Right cardiac atrium (tissue), 5 donors: Measurements from ENCODE around the gene SF3A2. TPM values are rescaled to one million over a fixed set of nuclear protein-coding genes. Genes with fewer than 3 reads are reported as not detected.

Source experiments
- ATAC-seq, 2 donors: fragments of 200-7000 bp; cut with Tn5 transposase; one replicate each; pipeline versions ENCODE4 v1.8.0 to v1.9.1; 2020; ENCODE audit warnings: moderate library complexity in 2 of 2, mild to moderate bottlenecking in 1 of 2
- DNase-seq, 3 donors: peaks; one replicate each; pipeline ENCODE4 v3.0.0-alpha.2; 2020
- H3K27ac ChIP-seq: one replicate; pipeline ENCODE4 v1.5.1; 2013; ENCODE audit warnings: mild to moderate bottlenecking, low read length, control low read depth, moderate library complexity
- H3K27me3 ChIP-seq: one replicate; pipeline ENCODE4 v1.6.1; 2013; ENCODE audit not compliant: control insufficient read depth, insufficient read depth
- H3K4me1 ChIP-seq: one replicate; pipeline ENCODE4 v1.6.1; 2013; ENCODE audit warnings: low read length; ENCODE audit not compliant: control insufficient read depth, insufficient read depth
- H3K4me3 ChIP-seq: one replicate; pipeline ENCODE4 v1.5.1; 2013; ENCODE audit warnings: low read length, control low read depth
- H3K9me3 ChIP-seq: one replicate; pipeline ENCODE4 v1.6.1; 2013; ENCODE audit warnings: low read length; ENCODE audit not compliant: control insufficient read depth
- WGBS: extraction: QIAGEN DNeasy Blood & Tissue Kit; methylation state at CpG from one replicate; pipeline ENCODE4 v1.1.7; 2013; 5-methylcytosine and 5-hydroxymethylcytosine counted together
- intact Hi-C, 4 donors: fragments of 100-400 bp; cut with DNase I; formaldehyde crosslinking; loops; one replicate each; pipeline versions ENCODE4 v1.11.0 to v1.14.0; 2022 to 2023
- polyA plus RNA-seq: library from polyadenylated mRNA; stranded (reverse); fragments of 200-250 nt; gene quantifications from one replicate; pipeline ENCODE4 v1.2.3, GENCODE V29; 2013
- total RNA-seq, 4 donors: library from RNA; stranded (reverse); fragmentation: NEBNext Ultra II Directional; extraction: Animal tissue kit (Norgen Biotek cat#: 25700); gene quantifications; one replicate each; pipeline ENCODE4 v1.2.1, GENCODE V29; 2021
- donor health status: healthy with polysubstance abuse.
- donor health status: DM: no; HTN: yes; CAD: no.
- donor health status: DM: no; HTN: no; CAD: no.
- donor health status: DM: no; HTN: yes; CAD: no; lungs with severe emphysema.
- donor health status: DM: yes; HTN: yes; CAD: no.

Gene SF3A2
- total and polyA plus RNA-seq, 5 donors = 26.4 to 34.9 (median 32.7) TPM

DNA sequence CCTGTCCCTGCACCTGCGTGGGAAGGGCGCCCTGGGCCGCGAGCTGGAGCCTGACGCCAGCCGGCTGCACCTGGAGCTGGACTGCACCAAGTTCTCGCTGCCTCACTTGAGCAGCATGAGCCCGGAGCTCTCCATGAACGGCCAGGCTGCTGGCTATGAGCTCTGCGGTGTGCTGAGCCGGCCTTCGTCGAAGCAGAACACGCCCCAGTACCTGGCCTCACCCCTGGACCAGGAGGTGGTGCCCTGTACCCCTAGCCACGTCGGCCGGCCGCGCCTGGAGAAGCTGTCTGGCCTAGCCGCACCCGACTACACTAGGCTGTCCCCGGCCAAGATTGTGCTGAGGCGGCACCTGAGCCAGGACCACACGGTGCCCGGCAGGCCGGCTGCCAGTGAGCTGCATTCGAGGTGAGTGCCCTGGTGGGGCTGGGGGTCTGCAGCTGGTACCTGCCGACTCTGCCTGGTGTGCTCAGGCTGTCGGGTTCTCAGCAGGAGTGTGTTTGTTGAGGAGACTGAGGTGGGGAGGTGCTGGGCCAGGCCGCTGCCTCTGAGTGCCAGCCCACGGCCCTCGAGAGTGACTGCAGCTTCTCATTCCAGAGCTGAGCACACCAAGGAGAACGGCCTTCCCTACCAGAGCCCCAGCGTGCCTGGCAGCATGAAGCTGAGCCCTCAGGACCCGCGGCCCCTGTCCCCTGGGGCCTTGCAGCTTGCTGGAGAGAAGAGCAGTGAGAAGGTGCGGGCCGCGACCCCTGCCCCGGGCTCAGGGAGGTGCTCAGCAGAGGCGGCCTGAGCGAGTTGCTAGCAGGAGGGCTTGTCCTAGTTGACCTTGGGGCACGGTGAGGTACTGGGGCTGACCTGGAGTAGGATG is 20.0 kb upstream of the SF3A2 start:
- H3K4me3 ChIP-seq = no peak overlapping the region
- H3K27ac ChIP-seq = no peak overlapping the region
- no peaks in the 10 kb centered on the region for H3K9me3 ChIP-seq
- no peaks in the 10 kb centered on the region for H3K27me3 ChIP-seq
- intact Hi-C loops = loop anchor here in 1 of 4 donors (10.0 kb wide), 1 partner anchor 62 kb away; the partner anchor contains the start of gene AP3D1
- H3K4me1 ChIP-seq = no peaks in the 10 kb centered on the region
- ATAC-seq (no peak), DNase-seq (no peak)
- 96% methylated on average over 43 of the region's 43 CpGs for WGBS

DNA sequence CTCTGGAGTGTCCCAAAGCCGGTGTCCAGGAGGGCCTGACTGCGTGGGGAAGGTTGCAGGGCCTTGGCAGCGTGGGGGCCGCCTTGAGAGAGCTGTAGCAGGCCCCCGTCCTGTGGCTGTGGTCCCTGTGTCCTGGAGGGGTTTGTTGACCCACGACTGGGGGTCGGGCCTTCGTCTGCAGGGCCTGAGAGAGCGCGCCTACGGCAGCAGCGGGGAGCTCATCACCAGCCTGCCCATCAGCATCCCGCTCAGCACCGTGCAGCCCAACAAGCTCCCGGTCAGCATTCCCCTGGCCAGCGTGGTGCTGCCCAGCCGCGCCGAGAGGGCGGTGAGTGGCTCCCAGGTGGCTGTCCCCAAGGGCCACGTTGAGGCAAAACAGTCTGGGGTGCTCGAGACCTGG is 19.0 kb upstream of the SF3A2 start:
- DNase-seq (no peak), ATAC-seq (peak in 1 of 2 donors; percentile 2)
- Histone ChIP-seq H3K4me3 (no peak overlapping the region), H3K27ac (no peak overlapping the region), H3K9me3 (no peaks in the 10 kb centered on the region), H3K27me3 (no peaks in the 10 kb centered on the region), H3K4me1 (no peaks in the 10 kb centered on the region)
- 96% methylated on average over 22 of the region's 22 CpGs for WGBS
- intact Hi-C loops = loop anchor here in 1 of 4 donors (10.0 kb wide), 1 partner anchor 63 kb away; the partner anchor contains the start of gene AP3D1

DNA sequence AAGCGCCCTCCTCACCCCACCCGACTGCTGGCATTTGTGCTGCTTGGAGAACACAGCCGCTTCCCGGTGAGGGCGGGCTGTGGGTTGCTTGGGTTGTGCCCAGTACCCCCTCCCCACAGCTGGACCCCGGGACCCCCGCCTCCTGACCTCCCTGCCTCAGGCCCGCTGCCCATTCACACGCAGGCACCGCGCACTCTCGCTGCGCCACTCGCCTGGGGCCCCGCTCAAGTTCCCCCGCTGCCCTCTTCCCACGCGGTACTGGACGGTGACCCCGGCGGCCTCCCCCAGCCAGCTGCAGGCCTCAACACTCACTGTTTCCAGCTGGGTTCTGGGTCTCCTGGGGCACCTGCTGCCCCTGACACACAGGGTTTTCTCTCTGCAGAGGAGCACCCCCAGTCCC is 16.9 kb upstream of the SF3A2 start:
- intact Hi-C loops = loop anchor here in 2 of 4 donors (10.0 kb wide), 1 partner anchor 65 kb away; the partner anchor contains the start of gene AP3D1 (in 2 of the 2)
- WGBS = 96% methylated on average over 21 of the region's 21 CpGs
- Histone ChIP-seq H3K9me3 (no peaks in the 10 kb centered on the region), H3K4me3 (no peak overlapping the region), H3K27ac (no peak overlapping the region), H3K27me3 (no peaks in the 10 kb centered on the region), H3K4me1 (no peaks in the 10 kb centered on the region)
- ATAC-seq (no peak), DNase-seq (no peak)

DNA sequence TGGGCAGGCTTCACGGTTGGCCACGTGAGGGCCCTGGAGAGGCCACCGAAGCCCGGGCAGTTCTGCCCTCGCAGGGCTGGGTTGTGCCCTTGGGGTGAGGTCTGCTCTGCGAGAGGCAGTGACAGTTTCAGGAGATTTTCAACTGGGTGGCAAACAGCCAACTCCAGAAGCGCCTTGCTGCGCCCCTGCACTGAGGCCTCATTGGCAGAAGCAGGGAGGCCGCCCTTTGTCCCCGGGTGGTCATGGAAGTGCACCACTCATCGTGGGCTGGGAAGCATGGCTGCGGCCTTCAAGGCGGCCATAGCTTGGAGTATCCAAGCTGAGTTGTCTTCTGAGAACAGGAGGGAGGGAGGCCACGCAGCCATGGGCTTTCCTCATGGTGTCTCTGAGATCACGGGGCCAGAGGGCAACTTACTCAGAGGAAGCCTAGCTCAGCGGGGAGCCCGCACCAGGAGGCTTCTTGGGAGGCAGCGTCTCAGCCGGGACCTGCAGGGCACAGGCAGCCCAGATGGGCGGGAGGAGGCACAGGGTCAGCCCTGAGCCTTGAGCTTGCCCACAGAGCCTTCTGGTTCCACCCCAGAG is 15.3 kb upstream of the SF3A2 start:
- intact Hi-C loops = loop anchor here in 1 of 4 donors (10.0 kb wide), 1 partner anchor 67 kb away; the partner anchor contains the start of gene AP3D1

DNA sequence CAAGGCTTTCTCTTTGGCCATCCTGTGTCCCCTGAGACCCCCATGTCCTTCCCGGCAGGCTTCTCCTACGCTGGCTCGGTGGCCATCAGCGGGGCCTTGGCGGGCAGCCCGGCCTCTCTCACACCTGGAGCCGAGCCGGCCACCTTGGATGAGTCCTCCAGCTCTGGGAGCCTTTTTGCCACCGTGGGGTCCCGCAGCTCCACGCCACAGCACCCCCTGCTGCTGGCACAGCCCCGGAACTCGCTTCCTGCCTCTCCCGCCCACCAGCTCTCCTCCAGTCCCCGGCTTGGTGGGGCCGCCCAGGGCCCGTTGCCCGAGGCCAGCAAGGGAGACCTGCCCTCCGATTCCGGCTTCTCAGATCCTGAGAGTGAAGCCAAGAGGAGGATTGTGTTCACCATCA is 14.7 kb upstream of the SF3A2 start:
- H3K4me3 ChIP-seq = no peak overlapping the region
- WGBS = 60% methylated on average over 20 of the region's 20 CpGs
- intact Hi-C loops = loop anchor here in 1 of 4 donors (10.0 kb wide), 1 partner anchor 67 kb away; the partner anchor contains the start of gene AP3D1
- H3K27me3 ChIP-seq = no peaks in the 10 kb centered on the region
- ATAC-seq = peak in 1 of 2 donors; percentile 2
- no peak overlapping the region for H3K27ac ChIP-seq
- no peaks in the 10 kb centered on the region for H3K4me1 ChIP-seq
- DNase-seq = no peak
- H3K9me3 ChIP-seq = no peaks in the 10 kb centered on the region

More for the DNA sequence above, 15.3 kb upstream of the SF3A2 start:
- ATAC-seq (peak in 1 of 2 donors; percentile 12), DNase-seq (no peak)
- Histone ChIP-seq H3K9me3 (no peaks in the 10 kb centered on the region), H3K27ac (no peak overlapping the region), H3K4me1 (no peaks in the 10 kb centered on the region), H3K4me3 (no peak overlapping the region), H3K27me3 (no peaks in the 10 kb centered on the region)
- 77% methylated on average over 20 of the region's 20 CpGs for WGBS

DNA sequence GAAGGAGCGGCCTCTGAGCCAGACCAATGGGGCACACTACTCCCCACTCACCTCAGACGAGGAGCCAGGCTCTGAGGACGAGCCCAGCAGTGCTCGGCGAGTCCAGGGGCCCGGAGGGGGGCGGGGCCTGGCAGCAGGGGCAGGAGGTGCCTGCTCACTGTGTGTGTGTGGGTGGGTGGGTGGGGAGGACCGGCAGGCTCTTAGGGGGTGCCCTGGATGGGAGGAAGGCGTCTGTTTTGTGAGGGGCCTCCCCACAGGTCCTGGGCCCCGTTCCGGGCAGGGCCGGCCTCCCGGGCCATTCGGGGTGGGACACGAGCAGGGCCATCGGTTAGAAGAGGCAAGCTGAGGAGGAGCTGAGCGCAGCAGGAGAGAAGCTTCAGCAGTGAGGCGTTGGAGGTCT is 13.2 kb upstream of the SF3A2 start:
- no peak overlapping the region for H3K27ac ChIP-seq
- DNase-seq (no peak), ATAC-seq (no peak)
- H3K4me1 ChIP-seq = no peaks in the 10 kb centered on the region
- intact Hi-C loops = loop anchor here in 1 of 4 donors (10.0 kb wide), 1 partner anchor 69 kb away; the partner anchor contains the start of gene AP3D1
- H3K27me3 ChIP-seq = no peaks in the 10 kb centered on the region
- H3K9me3 ChIP-seq = no peaks in the 10 kb centered on the region
- 88% methylated on average over 18 of the region's 18 CpGs for WGBS
- H3K4me3 ChIP-seq = no peak overlapping the region

DNA sequence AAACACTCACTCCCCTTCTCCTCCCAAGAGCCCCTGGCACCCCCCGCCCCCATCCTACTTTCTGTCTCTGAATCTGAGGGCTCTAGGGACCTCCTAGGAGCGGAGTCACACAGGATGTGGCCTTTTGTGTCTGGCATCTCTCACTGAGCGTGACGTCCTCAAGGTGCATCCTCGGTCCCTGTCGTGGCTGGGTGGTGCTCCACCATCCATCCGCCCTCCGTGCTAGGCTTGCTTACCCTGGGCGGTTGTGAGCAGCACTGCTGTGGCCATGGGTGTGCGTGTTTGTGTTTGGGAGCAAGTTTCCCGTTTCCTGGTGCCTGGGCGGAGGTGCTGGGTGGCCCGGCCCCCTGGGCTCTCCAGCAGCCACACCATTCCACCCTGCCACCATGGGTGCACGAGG is 12.7 kb upstream of the SF3A2 start:
- DNase-seq (no peak), ATAC-seq (no peak)
- Histone ChIP-seq H3K4me1 (no peaks in the 10 kb centered on the region), H3K9me3 (no peaks in the 10 kb centered on the region), H3K4me3 (no peak overlapping the region), H3K27ac (no peak overlapping the region), H3K27me3 (no peaks in the 10 kb centered on the region)
- 90% methylated on average over 14 of the region's 14 CpGs for WGBS
- intact Hi-C loops = loop anchor here in 1 of 4 donors (10.0 kb wide), 1 partner anchor 69 kb away; the partner anchor contains the start of gene AP3D1

DNA sequence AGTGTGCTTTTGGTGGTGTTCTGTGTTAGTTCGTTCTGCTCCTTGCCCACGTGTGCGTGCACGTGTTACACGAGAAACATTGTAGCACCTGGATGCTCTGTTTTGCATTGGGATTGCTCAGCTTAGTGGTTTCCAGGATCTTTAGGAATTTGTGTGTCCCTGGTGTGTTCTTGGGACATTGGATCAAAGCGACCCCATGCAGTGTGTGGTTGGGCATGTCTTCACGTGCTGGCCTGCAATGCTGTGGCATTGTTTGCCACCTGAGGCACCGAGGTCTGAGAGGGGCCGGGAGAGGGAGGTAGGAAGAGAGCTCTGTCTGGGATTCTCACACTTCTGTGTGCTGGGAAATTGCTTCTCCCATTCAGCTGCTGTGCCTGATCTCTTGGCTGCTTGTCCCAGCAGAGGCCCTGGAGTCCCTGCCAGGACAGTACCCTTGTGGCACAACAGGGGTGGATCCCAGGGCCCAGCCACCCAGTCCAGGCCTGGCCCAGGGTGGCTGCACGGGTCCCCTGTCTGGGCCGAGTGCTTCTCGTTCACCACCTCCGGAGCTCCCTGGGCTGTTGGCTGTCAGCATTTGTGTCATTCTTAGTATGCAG is 11.8 kb upstream of the SF3A2 start:
- Histone ChIP-seq H3K27me3 (no peaks in the 10 kb centered on the region), H3K27ac (no peak overlapping the region), H3K4me1 (no peaks in the 10 kb centered on the region), H3K4me3 (no peak overlapping the region), H3K9me3 (no peaks in the 10 kb centered on the region)
- intact Hi-C loops = loop anchor here in 1 of 4 donors (10.0 kb wide), 1 partner anchor 70 kb away; the partner anchor contains the start of gene AP3D1
- no peak for DNase-seq
- 84% methylated on average over 13 of the region's 13 CpGs for WGBS
- ATAC-seq = no peak

DNA sequence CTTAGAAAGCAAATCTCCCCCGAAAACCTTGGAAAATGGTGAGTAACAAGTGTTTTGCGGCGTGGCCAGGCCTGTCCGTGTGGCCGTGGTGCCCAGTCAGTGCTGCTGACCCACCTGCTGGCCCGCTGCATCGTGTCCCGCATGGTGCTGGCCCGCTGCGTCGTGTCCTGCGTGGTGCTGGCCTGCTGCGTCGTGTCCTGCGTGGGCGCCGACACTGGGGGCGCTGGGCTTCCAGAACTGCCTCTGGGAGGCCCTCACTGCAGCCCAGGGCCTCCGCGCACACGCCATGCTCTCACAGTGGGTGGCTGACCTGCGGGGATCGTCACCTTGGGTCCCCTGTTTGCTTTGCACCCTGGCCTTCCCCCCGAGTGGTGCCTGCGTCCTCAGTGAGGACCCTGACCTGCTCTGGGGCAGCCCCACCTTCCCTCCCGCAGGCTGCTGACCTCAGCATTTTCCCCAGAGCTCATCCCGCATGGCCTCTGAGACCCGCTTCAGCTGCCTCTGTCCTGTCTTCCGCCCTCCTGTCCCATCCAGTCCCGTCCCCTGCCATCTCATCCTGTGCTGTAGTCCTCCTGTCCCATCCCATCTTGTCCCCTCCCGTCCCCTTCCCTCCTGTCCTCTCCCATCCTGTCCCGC is 11.1 kb upstream of the SF3A2 start:
- Histone ChIP-seq H3K4me1 (no peaks in the 10 kb centered on the region), H3K27me3 (no peaks in the 10 kb centered on the region), H3K27ac (no peak overlapping the region), H3K9me3 (no peaks in the 10 kb centered on the region), H3K4me3 (no peak overlapping the region)
- WGBS = 94% methylated on average over 32 of the region's 32 CpGs
- DNase-seq (no peak), ATAC-seq (no peak)
- intact Hi-C loops = loop anchor here in 1 of 4 donors (10.0 kb wide), 1 partner anchor 71 kb away; the partner anchor contains the start of gene AP3D1

DNA sequence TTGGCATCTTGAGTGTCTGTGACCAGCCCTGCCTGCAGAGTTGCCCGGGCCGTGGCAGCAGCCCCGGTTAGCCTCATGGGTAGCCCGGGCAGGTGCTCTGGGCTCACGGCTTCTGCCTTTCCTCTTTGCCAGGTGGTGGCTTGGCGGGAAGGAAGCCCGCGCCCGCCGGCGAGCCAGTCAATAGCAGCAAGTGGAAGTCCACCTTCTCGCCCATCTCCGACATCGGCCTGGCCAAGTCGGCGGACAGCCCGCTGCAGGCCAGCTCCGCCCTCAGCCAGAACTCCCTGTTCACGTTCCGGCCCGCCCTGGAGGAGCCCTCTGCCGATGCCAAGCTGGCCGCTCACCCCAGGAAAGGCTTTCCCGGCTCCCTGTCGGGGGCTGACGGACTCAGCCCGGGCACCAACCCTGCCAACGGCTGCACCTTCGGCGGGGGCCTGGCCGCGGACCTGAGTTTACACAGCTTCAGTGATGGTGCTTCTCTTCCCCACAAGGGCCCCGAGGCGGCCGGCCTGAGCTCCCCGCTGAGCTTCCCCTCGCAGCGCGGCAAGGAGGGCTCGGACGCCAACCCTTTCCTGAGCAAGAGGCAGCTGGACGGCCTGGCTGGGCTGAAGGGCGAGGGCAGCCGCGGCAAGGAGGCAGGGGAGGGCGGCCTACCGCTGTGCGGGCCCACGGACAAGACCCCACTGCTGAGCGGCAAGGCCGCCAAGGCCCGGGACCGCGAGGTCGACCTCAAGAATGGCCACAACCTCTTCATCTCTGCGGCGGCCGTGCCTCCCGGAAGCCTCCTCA is 10.4 kb upstream of the SF3A2 start:
- intact Hi-C loops = loop anchor here in 1 of 4 donors (10.0 kb wide), 1 partner anchor 71 kb away; the partner anchor contains the start of gene AP3D1
- Histone ChIP-seq H3K9me3 (no peaks in the 10 kb centered on the region), H3K4me1 (no peaks in the 10 kb centered on the region), H3K27ac (no peak overlapping the region), H3K4me3 (no peak overlapping the region), H3K27me3 (no peaks in the 10 kb centered on the region)
- WGBS = 93% methylated on average over 59 of the region's 59 CpGs
- ATAC-seq (no peak), DNase-seq (no peak)
